Calu3 (cell line): ENCODE results near the gene B2M. TPM values are rescaled to one million over a fixed set of nuclear protein-coding genes. Genes with fewer than 3 reads are reported as not detected.

Experiments
- BruUV-seq: library from RNA; stranded (reverse); fragments of 400-500 nt; replicated peaks from 2 replicates; lab custom pipeline; 2021; lab: Mats Ljungman, UMichigan
- CTCF ChIA-PET: fragments of 300-600 bp; sonication (Branson Sonifier 250); formaldehyde crosslinking; loops from one replicate; lab custom pipeline; 2022; ENCODE audit warnings: antibody characterized with exemption; lab: Charles Lee
- DNase-seq: peaks from one replicate; pipeline ENCODE4 v3.0.0; 2022
- H3K27ac Mint-ChIP-seq: one replicate; pipeline ENCODE4 v1.8.0; 2022; ENCODE audit warnings: mixed read lengths; ENCODE audit not compliant: unreplicated experiment
- H3K27me3 Mint-ChIP-seq: one replicate; pipeline ENCODE4 v1.8.0; 2022; ENCODE audit warnings: mixed read lengths; ENCODE audit not compliant: unreplicated experiment
- H3K36me3 Mint-ChIP-seq: one replicate; pipeline ENCODE4 v1.8.0; 2022; ENCODE audit warnings: mild to moderate bottlenecking, moderate library complexity, mixed read lengths; ENCODE audit not compliant: insufficient read depth, unreplicated experiment
- H3K4me1 Mint-ChIP-seq: one replicate; pipeline ENCODE4 v1.8.0; 2022; ENCODE audit warnings: mild to moderate bottlenecking, low read depth, mixed read lengths; ENCODE audit not compliant: unreplicated experiment
- H3K4me3 Mint-ChIP-seq: one replicate; pipeline ENCODE4 v1.8.0; 2022; ENCODE audit warnings: mild to moderate bottlenecking, low read depth, moderate library complexity, mixed read lengths; ENCODE audit not compliant: unreplicated experiment
- H3K9me3 Mint-ChIP-seq: one replicate; pipeline ENCODE4 v1.8.0; 2022; ENCODE audit warnings: low read depth, mixed read lengths; ENCODE audit not compliant: unreplicated experiment
- intact Hi-C: fragments of 100-400 bp; cut with micrococcal nuclease; formaldehyde crosslinking; loops from one replicate; pipeline ENCODE4 v1.10.0; 2022; ENCODE audit not compliant: unreplicated experiment
- total RNA-seq: library from RNA; stranded (reverse); gene quantifications from 2 replicates; pipeline ENCODE4 v1.2.3, GENCODE V29; 2022
- TF ChIP-seq, protein P1 (sequence below): fragments of 200-600 bp; IDR thresholded peaks from one replicate; pipeline ENCODE4 v1.8.0; 2022; ENCODE audit warnings: antibody characterized with exemption; ENCODE audit not compliant: unreplicated experiment

B2M gene
- total RNA-seq, 1 experiment from 2014 or later = 1,002 TPM

DNA sequence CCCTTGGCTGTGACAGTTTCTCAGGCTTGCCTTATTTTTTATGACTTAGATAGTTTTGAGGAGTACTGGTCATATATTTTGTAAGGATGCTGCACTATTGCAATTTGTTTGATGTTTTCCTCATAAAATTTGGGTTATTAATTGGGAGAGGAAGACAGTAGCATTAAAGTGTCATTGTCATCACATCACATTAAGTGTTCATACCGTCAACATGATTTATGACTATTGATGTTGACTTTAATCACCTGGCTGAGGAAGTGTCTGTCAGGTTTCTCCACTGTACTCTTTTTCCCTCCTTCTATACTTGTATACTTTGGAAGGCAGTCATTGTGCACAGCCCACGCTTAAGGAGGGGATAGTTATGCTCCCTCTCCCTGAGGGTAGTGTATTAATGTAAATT lies 51.9 kb downstream of the B2M start:
- Mint-ChIP-seq H3K4me3 (no peak overlapping the region), H3K36me3 (no peaks in the 10 kb centered on the region), H3K27me3 (peaks cover 17% of the 10 kb centered on the region), H3K27ac (no peak overlapping the region), H3K9me3 (no peaks in the 10 kb centered on the region), H3K4me1 (no peaks in the 10 kb centered on the region)
- CTCF ChIA-PET = no interaction called here
- no TSS peak for BruUV-seq
- TF ChIP-seq, protein P1, sequence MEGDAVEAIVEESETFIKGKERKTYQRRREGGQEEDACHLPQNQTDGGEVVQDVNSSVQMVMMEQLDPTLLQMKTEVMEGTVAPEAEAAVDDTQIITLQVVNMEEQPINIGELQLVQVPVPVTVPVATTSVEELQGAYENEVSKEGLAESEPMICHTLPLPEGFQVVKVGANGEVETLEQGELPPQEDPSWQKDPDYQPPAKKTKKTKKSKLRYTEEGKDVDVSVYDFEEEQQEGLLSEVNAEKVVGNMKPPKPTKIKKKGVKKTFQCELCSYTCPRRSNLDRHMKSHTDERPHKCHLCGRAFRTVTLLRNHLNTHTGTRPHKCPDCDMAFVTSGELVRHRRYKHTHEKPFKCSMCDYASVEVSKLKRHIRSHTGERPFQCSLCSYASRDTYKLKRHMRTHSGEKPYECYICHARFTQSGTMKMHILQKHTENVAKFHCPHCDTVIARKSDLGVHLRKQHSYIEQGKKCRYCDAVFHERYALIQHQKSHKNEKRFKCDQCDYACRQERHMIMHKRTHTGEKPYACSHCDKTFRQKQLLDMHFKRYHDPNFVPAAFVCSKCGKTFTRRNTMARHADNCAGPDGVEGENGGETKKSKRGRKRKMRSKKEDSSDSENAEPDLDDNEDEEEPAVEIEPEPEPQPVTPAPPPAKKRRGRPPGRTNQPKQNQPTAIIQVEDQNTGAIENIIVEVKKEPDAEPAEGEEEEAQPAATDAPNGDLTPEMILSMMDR = no peak
- intact Hi-C loops = no loop called here
- no peak for DNase-seq

DNA sequence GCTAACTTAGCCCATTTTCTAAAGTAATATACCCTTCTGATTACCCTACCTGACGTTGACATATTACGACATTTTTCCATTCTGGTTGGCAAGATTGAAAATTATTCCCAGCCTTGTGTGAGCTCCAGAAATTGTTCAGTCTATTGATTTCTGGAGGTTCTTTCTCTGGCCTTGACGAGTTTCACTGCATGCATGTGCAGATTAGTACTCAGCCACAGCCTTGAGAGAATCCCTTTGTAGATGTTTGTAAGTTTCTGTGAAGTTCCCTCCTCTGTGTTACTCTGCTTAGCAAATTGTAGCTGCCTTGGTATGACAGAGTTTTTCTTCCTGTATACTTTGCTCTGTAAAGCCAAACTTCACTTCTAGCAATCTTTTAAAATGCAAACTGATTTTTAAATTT lies 52.5 kb downstream of the B2M start:
- no peaks in the 10 kb centered on the region for H3K36me3 Mint-ChIP-seq
- intact Hi-C loops = no loop called here
- no TSS peak for BruUV-seq
- H3K27ac Mint-ChIP-seq = no peak overlapping the region
- no peak for DNase-seq
- no peaks in the 10 kb centered on the region for H3K9me3 Mint-ChIP-seq
- no peaks in the 10 kb centered on the region for H3K4me1 Mint-ChIP-seq
- TF ChIP-seq, protein P1 = no peak
- CTCF ChIA-PET = no interaction called here
- peaks cover 15% of the 10 kb centered on the region for H3K27me3 Mint-ChIP-seq
- no peak overlapping the region for H3K4me3 Mint-ChIP-seq

DNA sequence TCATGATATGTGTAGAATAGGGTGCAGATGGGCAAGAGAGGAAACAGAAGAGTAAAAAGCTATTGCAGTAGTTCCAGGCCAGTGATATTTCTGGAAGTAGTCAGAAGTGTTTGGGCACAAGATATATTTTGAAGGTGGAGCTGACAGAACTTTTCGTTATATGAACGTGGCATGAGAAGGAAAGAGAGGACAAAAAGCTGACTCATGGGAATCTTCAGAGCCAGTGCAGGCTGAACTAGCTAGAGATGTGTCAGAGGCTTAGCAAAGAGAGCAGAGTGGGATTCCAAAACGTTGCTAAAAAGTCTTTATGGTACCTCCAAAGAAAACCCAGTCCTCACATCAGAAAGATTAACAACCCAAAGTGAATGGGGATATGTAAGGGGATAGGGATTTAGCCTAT lies 53.7 kb downstream of the B2M start:
- no TSS peak for BruUV-seq
- CTCF ChIA-PET = no interaction called here
- peaks cover 15% of the 10 kb centered on the region for H3K27me3 Mint-ChIP-seq
- no peaks in the 10 kb centered on the region for H3K4me1 Mint-ChIP-seq
- no peak overlapping the region for H3K27ac Mint-ChIP-seq
- no peaks in the 10 kb centered on the region for H3K9me3 Mint-ChIP-seq
- TF ChIP-seq, protein P1 = no peak
- no peak overlapping the region for H3K4me3 Mint-ChIP-seq
- intact Hi-C loops = no loop called here
- no peak for DNase-seq
- H3K36me3 Mint-ChIP-seq = no peaks in the 10 kb centered on the region

Other genes with a start within 250 kb of the B2M start
- gene EIF3J, start 174.4 kb upstream of the B2M start, total RNA-seq = 72.5 and 86.5 TPM in 2 replicates
- gene SPG11, start 47.9 kb upstream of the B2M start, total RNA-seq = 36.2 and 36.6 TPM in 2 replicates
- gene PATL2, start 194 bp upstream of the B2M start, total RNA-seq = 1.7 and 3.8 TPM in 2 replicates
- gene TRIM69, start 25.0 kb downstream of the B2M start, total RNA-seq = 9.7 and 20.2 TPM in 2 replicates
- gene TERB2, start 245.2 kb downstream of the B2M start, total RNA-seq = not detected in 2 replicates